ENCODE measurements around the gene EFHD2. TPM values are rescaled to one million over a fixed set of nuclear protein-coding genes. Genes with fewer than 3 reads are reported as not detected.
A peak's percentile ranks its signal among the peaks of the same experiment; 100 is the strongest.
"Not testable (repeated sequence)": the region's sequence is repeated elsewhere in the genome, so short reads cannot be mapped to it uniquely, and the experiment has no call there.

EFHD2 gene
- total RNA-seq, 1 experiment from 2014 or later = 90.8 TPM

DNA sequence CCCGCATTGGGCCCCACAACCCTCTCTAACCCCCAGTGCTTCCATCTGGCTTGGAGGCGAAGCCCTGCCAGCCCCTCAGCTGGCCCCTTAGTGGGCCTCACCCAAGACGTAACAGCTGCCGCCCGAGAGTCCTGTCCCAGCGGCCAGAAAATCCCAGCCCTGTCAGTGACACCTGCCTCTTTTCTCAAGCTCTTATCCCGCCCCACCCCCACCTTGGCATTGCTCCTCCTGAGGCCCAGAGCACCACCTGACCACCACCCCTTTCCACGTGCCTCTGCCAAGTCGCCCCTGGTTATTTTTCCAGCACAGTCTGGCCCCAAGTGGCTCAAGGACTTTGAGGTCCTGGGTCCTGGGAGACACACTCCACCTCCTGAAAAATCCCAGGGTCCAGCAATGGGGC lies 22.6 kb downstream of the EFHD2 start:
- Histone ChIP-seq H3K27ac (ENCODE audit: low read length) (no peak overlapping the region; the same call in 1 of the 2 replicates), H3K4me1 (ENCODE audit: control insufficient read depth, insufficient read depth, low read length) (peaks cover 11% of the 10 kb centered on the region; the same call in 1 of the 2 replicates), H3K4me3 (ENCODE audit: low read depth in 2 of 2, low read length in 2 of 2) (no peak overlapping the region), H3K27me3 (ENCODE audit: control insufficient read depth, insufficient read depth, low read length) (no peaks in the 10 kb centered on the region), H3K9me3 (ENCODE audit: control insufficient read depth, insufficient read depth, low read depth, low read length) (no peaks in the 10 kb centered on the region), H3K36me3 (ENCODE audit: control insufficient read depth, insufficient read depth, low read length) (no peaks in the 10 kb centered on the region; the same call in 1 of the 2 replicates)
- TF ChIP-seq POLR2AphosphoS5 (IDR thresholded peaks at IDR 0.05; ENCODE audit: low read depth, low read length) = no peak
- in situ Hi-C loops (cut with HindIII; ENCODE audit: low pct_unique_long_range_greater_than_20kb, low sequenced_read_pairs) = no loop called here
- DNase-seq (ENCODE audit: low read depth, low spot score) (no peak), ATAC-seq (peak; percentile 15)
- ChIA-PET CTCF (interaction anchor here (0.6 to 1.3 kb wide), 2 partner anchors 108 to 381 kb away, joined by 3 to 8 read pairs; no protein-coding TSS in a partner anchor), POLR2A (interaction anchor here (0.6 kb wide), 1 partner anchor 33 kb away, joined by 3 read pairs; no protein-coding TSS in a partner anchor)
- intact Hi-C loops (cut with micrococcal nuclease; ENCODE audit: unreplicated experiment) = loop anchor here (10.0 kb wide), 1 partner anchor 72 kb away; no protein-coding TSS in a partner anchor
- no TSS peak for BruUV-seq (replicated peaks)

DNA sequence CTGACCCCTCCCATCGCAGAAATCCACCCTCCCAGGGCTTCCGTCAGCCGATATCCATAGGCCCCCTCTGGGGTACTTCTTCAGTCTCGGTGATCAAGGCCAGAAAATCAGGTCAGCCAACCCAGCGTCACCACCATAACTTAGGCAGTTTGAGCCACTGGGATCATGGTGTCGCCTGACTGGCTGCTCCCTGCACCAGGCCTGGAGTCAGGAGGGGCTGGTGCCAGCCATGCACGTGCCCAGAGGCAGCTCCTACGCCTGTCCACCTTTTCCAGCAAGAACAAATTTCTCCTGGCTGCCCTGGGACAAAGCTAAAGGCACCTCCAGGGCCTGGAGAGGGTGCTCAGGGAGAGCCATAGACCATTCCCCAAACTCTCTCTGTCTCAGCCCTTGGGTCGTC lies 23.8 kb downstream of the EFHD2 start:
- no peak for DNase-seq (ENCODE audit: low read depth, low spot score)
- in situ Hi-C loops (cut with HindIII; ENCODE audit: low pct_unique_long_range_greater_than_20kb, low sequenced_read_pairs) = no loop called here
- Histone ChIP-seq H3K27me3 (ENCODE audit: control insufficient read depth, insufficient read depth, low read length) (no peaks in the 10 kb centered on the region), H3K9me3 (ENCODE audit: control insufficient read depth, insufficient read depth, low read depth, low read length) (no peaks in the 10 kb centered on the region), H3K4me1 (ENCODE audit: control insufficient read depth, insufficient read depth, low read length) (peaks cover 11% of the 10 kb centered on the region; the same call in 1 of the 2 replicates), H3K27ac (ENCODE audit: low read length) (no peak overlapping the region), H3K4me3 (ENCODE audit: low read depth in 2 of 2, low read length in 2 of 2) (no peak overlapping the region), H3K36me3 (ENCODE audit: control insufficient read depth, insufficient read depth, low read length) (no peaks in the 10 kb centered on the region)
- CTCF ChIA-PET = no interaction called here
- no TSS peak for BruUV-seq (replicated peaks)
- POLR2A ChIA-PET = no interaction called here
- intact Hi-C loops (cut with micrococcal nuclease; ENCODE audit: unreplicated experiment) = loop anchor here (10.0 kb wide), 1 partner anchor 71 kb away; no protein-coding TSS in a partner anchor
- TF ChIP-seq SIN3A (IDR thresholded peaks at IDR 0.05; ENCODE audit: borderline replicate concordance, insufficient read depth, low read depth, low read length) (no peak), POLR2AphosphoS5 (IDR thresholded peaks at IDR 0.05; ENCODE audit: low read depth, low read length) (no peak), TCF7L2 (IDR thresholded peaks at IDR 0.05; ENCODE audit: low read depth, low read length) (no peak)
- TF ChIP-seq, protein P1, sequence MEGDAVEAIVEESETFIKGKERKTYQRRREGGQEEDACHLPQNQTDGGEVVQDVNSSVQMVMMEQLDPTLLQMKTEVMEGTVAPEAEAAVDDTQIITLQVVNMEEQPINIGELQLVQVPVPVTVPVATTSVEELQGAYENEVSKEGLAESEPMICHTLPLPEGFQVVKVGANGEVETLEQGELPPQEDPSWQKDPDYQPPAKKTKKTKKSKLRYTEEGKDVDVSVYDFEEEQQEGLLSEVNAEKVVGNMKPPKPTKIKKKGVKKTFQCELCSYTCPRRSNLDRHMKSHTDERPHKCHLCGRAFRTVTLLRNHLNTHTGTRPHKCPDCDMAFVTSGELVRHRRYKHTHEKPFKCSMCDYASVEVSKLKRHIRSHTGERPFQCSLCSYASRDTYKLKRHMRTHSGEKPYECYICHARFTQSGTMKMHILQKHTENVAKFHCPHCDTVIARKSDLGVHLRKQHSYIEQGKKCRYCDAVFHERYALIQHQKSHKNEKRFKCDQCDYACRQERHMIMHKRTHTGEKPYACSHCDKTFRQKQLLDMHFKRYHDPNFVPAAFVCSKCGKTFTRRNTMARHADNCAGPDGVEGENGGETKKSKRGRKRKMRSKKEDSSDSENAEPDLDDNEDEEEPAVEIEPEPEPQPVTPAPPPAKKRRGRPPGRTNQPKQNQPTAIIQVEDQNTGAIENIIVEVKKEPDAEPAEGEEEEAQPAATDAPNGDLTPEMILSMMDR (IDR thresholded peaks at IDR 0.05) = no peak
- TF ChIP-seq, protein P2, sequence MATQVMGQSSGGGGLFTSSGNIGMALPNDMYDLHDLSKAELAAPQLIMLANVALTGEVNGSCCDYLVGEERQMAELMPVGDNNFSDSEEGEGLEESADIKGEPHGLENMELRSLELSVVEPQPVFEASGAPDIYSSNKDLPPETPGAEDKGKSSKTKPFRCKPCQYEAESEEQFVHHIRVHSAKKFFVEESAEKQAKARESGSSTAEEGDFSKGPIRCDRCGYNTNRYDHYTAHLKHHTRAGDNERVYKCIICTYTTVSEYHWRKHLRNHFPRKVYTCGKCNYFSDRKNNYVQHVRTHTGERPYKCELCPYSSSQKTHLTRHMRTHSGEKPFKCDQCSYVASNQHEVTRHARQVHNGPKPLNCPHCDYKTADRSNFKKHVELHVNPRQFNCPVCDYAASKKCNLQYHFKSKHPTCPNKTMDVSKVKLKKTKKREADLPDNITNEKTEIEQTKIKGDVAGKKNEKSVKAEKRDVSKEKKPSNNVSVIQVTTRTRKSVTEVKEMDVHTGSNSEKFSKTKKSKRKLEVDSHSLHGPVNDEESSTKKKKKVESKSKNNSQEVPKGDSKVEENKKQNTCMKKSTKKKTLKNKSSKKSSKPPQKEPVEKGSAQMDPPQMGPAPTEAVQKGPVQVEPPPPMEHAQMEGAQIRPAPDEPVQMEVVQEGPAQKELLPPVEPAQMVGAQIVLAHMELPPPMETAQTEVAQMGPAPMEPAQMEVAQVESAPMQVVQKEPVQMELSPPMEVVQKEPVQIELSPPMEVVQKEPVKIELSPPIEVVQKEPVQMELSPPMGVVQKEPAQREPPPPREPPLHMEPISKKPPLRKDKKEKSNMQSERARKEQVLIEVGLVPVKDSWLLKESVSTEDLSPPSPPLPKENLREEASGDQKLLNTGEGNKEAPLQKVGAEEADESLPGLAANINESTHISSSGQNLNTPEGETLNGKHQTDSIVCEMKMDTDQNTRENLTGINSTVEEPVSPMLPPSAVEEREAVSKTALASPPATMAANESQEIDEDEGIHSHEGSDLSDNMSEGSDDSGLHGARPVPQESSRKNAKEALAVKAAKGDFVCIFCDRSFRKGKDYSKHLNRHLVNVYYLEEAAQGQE (IDR thresholded peaks at IDR 0.05; ENCODE audit: insufficient read depth in 1 of 2, low read depth in 2 of 2, low read length in 1 of 2) = no peak
- ATAC-seq = no peak

DNA sequence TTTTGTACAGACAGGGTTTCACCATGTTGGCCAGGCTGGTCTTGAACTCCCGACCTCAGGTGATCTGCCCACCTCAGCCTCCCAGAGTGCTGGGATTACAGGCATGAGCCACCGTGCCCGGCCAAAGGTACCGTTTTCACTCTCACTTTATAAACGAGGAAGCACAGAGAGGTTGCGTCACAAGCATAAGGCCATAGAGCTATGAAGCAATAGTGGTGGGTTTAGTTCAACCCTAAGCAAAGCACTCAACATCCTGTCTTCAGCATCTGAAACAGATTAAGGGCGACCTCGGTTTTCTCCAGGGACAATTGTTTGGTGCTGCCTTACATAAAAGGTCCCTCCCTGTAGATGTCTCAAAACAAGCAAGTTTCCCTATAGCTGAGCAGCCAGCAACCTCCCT lies 25.1 kb downstream of the EFHD2 start:
- BruUV-seq (replicated peaks); ATAC-seq; DNase-seq (ENCODE audit: low read depth, low spot score); H3K27me3 ChIP-seq (ENCODE audit: control insufficient read depth, insufficient read depth, low read length); H3K36me3 ChIP-seq (ENCODE audit: control insufficient read depth, insufficient read depth, low read length); H3K27ac ChIP-seq (ENCODE audit: low read length); in situ Hi-C loops (cut with HindIII; ENCODE audit: low pct_unique_long_range_greater_than_20kb, low sequenced_read_pairs); H3K4me3 ChIP-seq (ENCODE audit: low read depth in 2 of 2, low read length in 2 of 2); POLR2A ChIA-PET; CTCF ChIA-PET; H3K9me3 ChIP-seq (ENCODE audit: control insufficient read depth, insufficient read depth, low read depth, low read length): not testable (repeated sequence)
- intact Hi-C loops (cut with micrococcal nuclease; ENCODE audit: unreplicated experiment) = loop anchor here (10.0 kb wide), 1 partner anchor 70 kb away; no protein-coding TSS in a partner anchor
- H3K4me1 ChIP-seq (ENCODE audit: control insufficient read depth, insufficient read depth, low read length) = peaks cover 11% of the 10 kb centered on the region; the same call in 1 of the 2 replicates
